OCI-LY7 (cell line): ENCODE measurements around the gene GFI1. TPM values are rescaled to one million over a fixed set of nuclear protein-coding genes. Genes with fewer than 3 reads are reported as not detected.

Source experiments
- BruUV-seq: library from RNA; stranded (reverse); fragments of 400-500 nt; replicated peaks from 2 replicates; lab custom pipeline; 2021; lab: Mats Ljungman, UMichigan
- CTCF ChIA-PET: fragments of 300-600 bp; sonication (Branson Sonifier 250); formaldehyde crosslinking; loops from one replicate; lab custom pipeline; 2022; ENCODE audit warnings: antibody characterized with exemption; ENCODE audit not compliant: unreplicated experiment; lab: Charles Lee
- POLR2A ChIA-PET: fragments of 300-600 bp; sonication (Branson Sonifier 250); formaldehyde crosslinking; loops from one replicate; lab custom pipeline; 2022; ENCODE audit warnings: antibody characterized with exemption; lab: Charles Lee
- DNase-seq: peaks from one replicate; pipeline ENCODE4 v3.0.0-alpha.2; 2015; ENCODE audit warnings: low spot score
- H2AFZ ChIP-seq: fragments of 200-600 bp; sonication (generic), shearing (Covaris generic); 2 replicates; pipeline ENCODE4 v1.6.1; 2014; ENCODE audit warnings: mild to moderate bottlenecking, antibody characterized with exemption, low read length, moderate library complexity
- H3K27ac ChIP-seq: fragments of 200-600 bp; sonication (generic); 2 replicates; pipeline ENCODE4 v1.5.1; 2014; ENCODE audit warnings: mixed run types, low read depth, mild to moderate bottlenecking, moderate library complexity, low read length, inconsistent platforms; ENCODE audit not compliant: poor library complexity, severe bottlenecking
- H3K36me3 ChIP-seq: fragments of 200-600 bp; sonication (generic); 2 replicates; pipeline ENCODE4 v1.6.1; 2014; ENCODE audit warnings: mild to moderate bottlenecking, antibody characterized with exemption, low read length, moderate library complexity, mixed read lengths; ENCODE audit not compliant: insufficient read depth
- H3K4me1 ChIP-seq: fragments of 200-600 bp; sonication (generic); 2 replicates; pipeline ENCODE4 v1.5.1; 2014; ENCODE audit warnings: mild to moderate bottlenecking, low read length; ENCODE audit not compliant: insufficient read depth, poor library complexity, severe bottlenecking
- H3K4me2 ChIP-seq: fragments of 200-600 bp; sonication (generic); 2 replicates; pipeline ENCODE4 v1.6.1; 2014; ENCODE audit warnings: mild to moderate bottlenecking, low read length
- H3K4me3 ChIP-seq: fragments of 200-600 bp; sonication (generic); 2 replicates; pipeline ENCODE4 v1.5.1; 2014; ENCODE audit warnings: mild to moderate bottlenecking, low read depth, low read length; ENCODE audit not compliant: poor library complexity, severe bottlenecking
- H3K79me2 ChIP-seq: fragments of 200-600 bp; sonication (generic); 2 replicates; pipeline ENCODE4 v1.6.1; 2016; ENCODE audit warnings: low read depth, mild to moderate bottlenecking, low read length, moderate library complexity, mixed read lengths; ENCODE audit not compliant: insufficient read depth
- H3K9me2 ChIP-seq: fragments of 200-600 bp; sonication (generic); 2 replicates; pipeline ENCODE4 v1.6.1; 2016; ENCODE audit warnings: mild to moderate bottlenecking, low read length, mixed read lengths; ENCODE audit not compliant: insufficient read depth
- H3K9me3 ChIP-seq: fragments of 200-600 bp; sonication (generic); 2 replicates; pipeline ENCODE4 v1.6.1; 2014; ENCODE audit warnings: mild to moderate bottlenecking, mixed run types, low read length, mixed read lengths
- H4K20me1 ChIP-seq: fragments of 200-600 bp; sonication (generic); 2 replicates; pipeline ENCODE4 v1.6.1; 2014; ENCODE audit warnings: mild to moderate bottlenecking, antibody characterized with exemption, low read length, moderate library complexity, mixed read lengths; ENCODE audit not compliant: insufficient read depth
- EZH2phosphoT487 ChIP-seq: fragments of 200-600 bp; sonication (generic); IDR thresholded peaks from 2 replicates; pipeline ENCODE4 v1.6.1; 2018; ENCODE audit warnings: low read depth, borderline replicate concordance, mild to moderate bottlenecking, mixed run types, antibody characterized with exemption, low read length, moderate library complexity, mixed read lengths
- intact Hi-C: fragments of 100-400 bp; cut with micrococcal nuclease; formaldehyde crosslinking; loops from one replicate; pipeline ENCODE4 v1.10.0; 2022; ENCODE audit not compliant: unreplicated experiment
- total RNA-seq, 2 experiments: library from RNA; depleted of rRNA in 1 of 2; stranded (reverse); fragments of >200 nt in 1 of 2; shearing (Covaris generic) in 1 of 2; gene quantifications; 2 replicates each; pipeline ENCODE4 v1.2.3, GENCODE V29; 2014 to 2022
- TF ChIP-seq, protein P1 (sequence below): fragments of 200-600 bp; sonication (generic); conservative IDR thresholded peaks from 2 replicates; pipeline ENCODE4 v1.5.1; 2014; ENCODE audit warnings: mild to moderate bottlenecking, antibody characterized with exemption, low read length, moderate library complexity, mixed read lengths

The GFI1 gene
- total RNA-seq, 2 experiments from 2014 or later: 0.30 to 0.50 TPM

GRCh38 chr1:92430030-92430429 is 56.7 kb downstream of the GFI1 start:
- no TSS peak for BruUV-seq
- no peaks in the 10 kb centered on the region for H3K36me3 ChIP-seq
- TF ChIP-seq EZH2phosphoT487: no peak
- TF ChIP-seq, protein P1, sequence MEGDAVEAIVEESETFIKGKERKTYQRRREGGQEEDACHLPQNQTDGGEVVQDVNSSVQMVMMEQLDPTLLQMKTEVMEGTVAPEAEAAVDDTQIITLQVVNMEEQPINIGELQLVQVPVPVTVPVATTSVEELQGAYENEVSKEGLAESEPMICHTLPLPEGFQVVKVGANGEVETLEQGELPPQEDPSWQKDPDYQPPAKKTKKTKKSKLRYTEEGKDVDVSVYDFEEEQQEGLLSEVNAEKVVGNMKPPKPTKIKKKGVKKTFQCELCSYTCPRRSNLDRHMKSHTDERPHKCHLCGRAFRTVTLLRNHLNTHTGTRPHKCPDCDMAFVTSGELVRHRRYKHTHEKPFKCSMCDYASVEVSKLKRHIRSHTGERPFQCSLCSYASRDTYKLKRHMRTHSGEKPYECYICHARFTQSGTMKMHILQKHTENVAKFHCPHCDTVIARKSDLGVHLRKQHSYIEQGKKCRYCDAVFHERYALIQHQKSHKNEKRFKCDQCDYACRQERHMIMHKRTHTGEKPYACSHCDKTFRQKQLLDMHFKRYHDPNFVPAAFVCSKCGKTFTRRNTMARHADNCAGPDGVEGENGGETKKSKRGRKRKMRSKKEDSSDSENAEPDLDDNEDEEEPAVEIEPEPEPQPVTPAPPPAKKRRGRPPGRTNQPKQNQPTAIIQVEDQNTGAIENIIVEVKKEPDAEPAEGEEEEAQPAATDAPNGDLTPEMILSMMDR: no peak

DNA sequence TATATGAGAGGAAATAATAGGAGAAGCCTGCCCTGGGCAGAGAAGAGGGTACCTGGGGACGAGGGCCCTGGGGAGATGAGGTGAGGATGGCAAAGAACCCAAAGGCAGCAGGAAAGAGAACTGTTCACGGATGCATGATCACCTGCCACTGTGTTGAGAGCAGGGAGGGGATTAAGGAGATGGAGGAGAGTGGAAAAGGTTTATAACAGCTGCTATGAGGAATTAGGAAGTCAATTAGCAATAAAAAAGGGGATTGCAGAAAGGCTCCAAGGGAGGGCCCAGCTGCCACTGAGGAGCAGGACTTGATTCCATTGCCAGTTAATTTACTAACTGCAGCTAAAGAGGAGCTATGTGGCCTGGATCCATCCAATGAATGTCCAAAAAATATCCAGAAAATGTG is 61.1 kb downstream of the GFI1 start:
- ChIA-PET CTCF (no interaction called here), POLR2A (interaction anchor here (0.6 kb wide), 1 partner anchor 49 kb away, joined by 3 read pairs; no protein-coding TSS in a partner anchor)
- no peak for DNase-seq
- Histone ChIP-seq H3K4me2 (no peak overlapping the region), H4K20me1 (no peaks in the 10 kb centered on the region), H3K9me2 (no peaks in the 10 kb centered on the region), H2AFZ (no peak overlapping the region), H3K27ac (no peak overlapping the region), H3K79me2 (no peaks in the 10 kb centered on the region), H3K9me3 (no peaks in the 10 kb centered on the region), H3K36me3 (no peaks in the 10 kb centered on the region), H3K4me3 (no peak overlapping the region), H3K4me1 (no peaks in the 10 kb centered on the region)
- intact Hi-C loops: no loop called here
- BruUV-seq: no TSS peak
- TF ChIP-seq EZH2phosphoT487: no peak
- TF ChIP-seq, protein P1: no peak

More at GRCh38 chr1:92430030-92430429, 56.7 kb downstream of the GFI1 start:
- DNase-seq: no peak
- Histone ChIP-seq H4K20me1 (no peaks in the 10 kb centered on the region), H3K9me2 (no peaks in the 10 kb centered on the region), H3K4me2 (no peak overlapping the region), H3K27ac (no peak overlapping the region), H3K79me2 (no peaks in the 10 kb centered on the region), H3K4me3 (no peak overlapping the region), H3K4me1 (no peaks in the 10 kb centered on the region), H3K9me3 (no peaks in the 10 kb centered on the region), H2AFZ (no peak overlapping the region)
- ChIA-PET CTCF (no interaction called here), POLR2A (no interaction called here)
- intact Hi-C loops: no loop called here

Other genes with a start within 250 kb of the GFI1 start
- gene GLMN, start 187.9 kb downstream of the GFI1 start, total RNA-seq (2014; rRNA removed; shearing (Covaris generic)): 12.4 and 12.6 TPM in 2 replicates
- 14.6 and 15.5 TPM in 2 replicates for gene GLMN, start 187.9 kb downstream of the GFI1 start, total RNA-seq (2022)
- 2.2 and 8.6 TPM in 2 replicates for gene RPAP2, start 187.9 kb downstream of the GFI1 start, total RNA-seq (2014; rRNA removed; shearing (Covaris generic))
- 20.8 and 21.9 TPM in 2 replicates for gene RPAP2, start 187.9 kb downstream of the GFI1 start, total RNA-seq (2022)